GM12878 (cell line): ENCODE measurements around the gene KIF2C. TPM values are rescaled to one million over a fixed set of nuclear protein-coding genes. Genes with fewer than 3 reads are reported as not detected.
"Not testable (repeated sequence)": the region's sequence is repeated elsewhere in the genome, so short reads cannot be mapped to it uniquely, and the experiment has no call there.

Source experiments
- ATAC-seq: fragments of 200-7000 bp; cut with Tn5 transposase; 3 replicates; pipeline ENCODE4 v1.9.1; 2020; ENCODE audit warnings: mild to moderate bottlenecking, moderate library complexity
- BruUV-seq: library from RNA; stranded (reverse); fragments of 400-500 nt; replicated peaks from 2 replicates; lab custom pipeline; 2021; lab: Mats Ljungman, UMichigan
- CTCF ChIA-PET: fragments of 300-600 bp; sonication (Branson Sonifier 250); formaldehyde crosslinking; extraction: SDS; loops from one replicate; lab custom pipeline; 2021; ENCODE audit warnings: inconsistent platforms; lab: Yijun Ruan, JAX
- POLR2A ChIA-PET: fragments of 350-600 bp; formaldehyde crosslinking; extraction: SDS; loops from one replicate; lab custom pipeline; 2021; ENCODE audit warnings: inconsistent platforms; lab: Charles Lee
- RAD21 ChIA-PET: fragments of 300-600 bp; sonication (Branson Sonifier 250); formaldehyde crosslinking; loops from one replicate; lab custom pipeline; 2023; ENCODE audit warnings: antibody characterized with exemption; ENCODE audit not compliant: unreplicated experiment; lab: Charles Lee
- SMC1A ChIA-PET: fragments of 300-600 bp; sonication (Branson Sonifier 250); formaldehyde crosslinking; loops from one replicate; lab custom pipeline; 2023; ENCODE audit not compliant: unreplicated experiment, uncharacterized antibody; lab: Charles Lee
- DNase-seq: peaks from one replicate; pipeline ENCODE4 v3.0.0-alpha.2; 2011; ENCODE audit warnings: low read depth, low spot score
- FAIRE-seq: peaks from 3 replicates; lab custom pipeline; 2011; peaks lifted over from hg19 to GRCh38; lab: Jason Lieb, UNC
- H2AFZ ChIP-seq: 2 replicates; pipeline ENCODE4 v1.6.0; 2011; ENCODE audit warnings: low read depth, low read length, control low read depth; ENCODE audit not compliant: control insufficient read depth
- H3K27ac ChIP-seq: 2 replicates; pipeline ENCODE4 v1.5.1; 2011; ENCODE audit warnings: control low read depth; ENCODE audit not compliant: control insufficient read depth, insufficient read depth
- H3K27me3 ChIP-seq, 2 experiments: replicated peaks in 1 of 2; 2 replicates each; pipeline versions ENCODE4 v1.6.0 to v1.6.1; 2011; ENCODE audit warnings: low read length in 1 of 2; ENCODE audit not compliant: control insufficient read depth in 2 of 2, insufficient read depth in 2 of 2
- H3K36me3 ChIP-seq, 2 experiments: 2 replicates each; pipeline ENCODE4 v1.5.1; 2011; ENCODE audit warnings: low read length in 1 of 2; ENCODE audit not compliant: control insufficient read depth in 2 of 2, insufficient read depth in 2 of 2
- H3K4me1 ChIP-seq: 2 replicates; pipeline ENCODE4 v1.6.1; 2011; ENCODE audit warnings: mild to moderate bottlenecking, low read length, moderate library complexity, mixed read lengths; ENCODE audit not compliant: control insufficient read depth, insufficient read depth
- H3K4me2 ChIP-seq: 2 replicates; pipeline ENCODE4 v1.6.0; 2011; ENCODE audit warnings: control low read depth; ENCODE audit not compliant: control insufficient read depth, insufficient read depth
- H3K4me3 ChIP-seq: fragments of 200-600 bp; sonication (generic); 2 replicates; pipeline ENCODE4 v1.5.1; 2016
- H3K79me2 ChIP-seq: 2 replicates; pipeline ENCODE4 v1.6.0; 2011; ENCODE audit warnings: low read length; ENCODE audit not compliant: control insufficient read depth, insufficient read depth
- H3K9ac ChIP-seq: 2 replicates; pipeline ENCODE4 v1.8.0; 2011; ENCODE audit warnings: low read length, control low read depth, mixed read lengths; ENCODE audit not compliant: control insufficient read depth, insufficient read depth
- H3K9me3 ChIP-seq: replicated peaks from 3 replicates; pipeline ENCODE4 v1.5.1; 2011; ENCODE audit warnings: mild to moderate bottlenecking, low read length; ENCODE audit not compliant: control insufficient read depth, insufficient read depth
- H4K20me1 ChIP-seq: 2 replicates; pipeline ENCODE4 v1.6.0; 2011; ENCODE audit not compliant: control insufficient read depth, insufficient read depth
- E4F1 ChIP-seq: fragments of 450-650 bp; IDR thresholded peaks from 2 replicates; pipeline ENCODE4 v1.6.1; 2018; ENCODE audit warnings: borderline replicate concordance, mild to moderate bottlenecking; ENCODE audit not compliant: partially characterized antibody
- ZBTB11 ChIP-seq: fragments of 450-650 bp; formaldehyde crosslinking; IDR thresholded peaks from 2 replicates; pipeline ENCODE4 v1.5.0; 2022; ENCODE audit warnings: mild to moderate bottlenecking, missing genetic modification characterization
- WGBS: methylation state at CpG from one replicate; pipeline ENCODE4 v1.1.6; 2016; ENCODE audit warnings: low lambda C conversion rate; ENCODE audit not compliant: insufficient replicate concordance, insufficient coverage; ENCODE audit errors: missing lambda C conversion rate; 5-methylcytosine and 5-hydroxymethylcytosine counted together
- in situ Hi-C: fragments of 300-500 bp; cut with MboI; formaldehyde crosslinking; loops from 9 replicates; pipeline ENCODE4 v1.14.3; 2018; ENCODE audit warnings: mixed read lengths
- intact Hi-C: fragments of 100-400 bp; cut with micrococcal nuclease; formaldehyde crosslinking; loops from one replicate; pipeline ENCODE4 v1.14.2; 2022; ENCODE audit not compliant: unreplicated experiment
- polyA plus RNA-seq, 11 experiments: library from polyadenylated mRNA; depleted of rRNA in 4 of 11; unstranded in 6 of 11; stranded (reverse) in 5 of 11; fragments of >200 nt; fragmentation: Nextera tagmentation in 4 of 11; fragmentation: Illumina TruSeq in 1 of 11; extraction: Ambion mirVana in 4 of 11; extraction: Trizol in 1 of 11; gene quantifications; 1 replicate in 1 of 11; 2 replicates in 10 of 11; pipeline versions ENCODE4 v1.2.1 to v1.2.3, GENCODE V29; 2011 to 2016; ENCODE audit warnings: inconsistent platforms in 2 of 11, missing spikeins in 2 of 11, low read depth in 1 of 11
- total RNA-seq, 4 experiments: library from RNA; depleted of rRNA in 3 of 4; stranded (reverse); fragments of >200 nt in 3 of 4; fragmentation: Illumina TruSeq in 1 of 4; extraction: Trizol in 1 of 4; gene quantifications; 2 replicates each; pipeline versions ENCODE4 v1.2.1 to v1.2.3, GENCODE V29; 2013 to 2021

KIF2C gene
- total and polyA plus RNA-seq, 10 of the 15 experiments (the other 5 are each of a cell fraction or from before 2014, with no cell fraction given), result 42.3 to 104 (median 83.8) TPM

- TF ChIP-seq E4F1, result no peak
- TF ChIP-seq ZBTB11, result no peak
Observed at GRCh38 chr1:44812822-44813543, 73.3 kb downstream of the KIF2C start (continued).

GRCh38 chr1:44815926-44816325, 76.3 kb downstream of the KIF2C start:
- H3K9ac ChIP-seq, H3K36me3 ChIP-seq, H2AFZ ChIP-seq, ATAC-seq, DNase-seq, BruUV-seq, FAIRE-seq, RAD21 ChIA-PET, H4K20me1 ChIP-seq, H3K9me3 ChIP-seq, H3K4me1 ChIP-seq, H3K27me3 ChIP-seq, H3K79me2 ChIP-seq, H3K4me2 ChIP-seq, in situ Hi-C loops, H3K4me3 ChIP-seq, H3K27ac ChIP-seq: not testable (repeated sequence)
- ChIA-PET CTCF (interaction anchor here (3.5 kb wide), 1 partner anchor 16 kb away, joined by 24 read pairs; the partner anchor contains the start of gene PLK3), SMC1A (interaction anchor here (1.0 to 1.3 kb wide), 3 partner anchors 9 to 22 kb away, joined by 3 to 5 read pairs (median 4); partner anchors contain the start of gene PLK3), POLR2A (interaction anchor here (1.1 kb wide), 1 partner anchor 96 kb away, joined by 4 read pairs; no protein-coding TSS in a partner anchor)
- intact Hi-C loops, result loop anchor here (5.0 kb wide), 1 partner anchor 39 kb away; the partner anchor contains the start of gene RPS8
- 93% methylated on average over 9 of the region's 9 CpGs for WGBS
